GM12872 (cell line): ENCODE results near the gene ANGPTL3.

Source experiments
- TF ChIP-seq, protein P1 (sequence below): IDR thresholded peaks from 3 replicates; pipeline ENCODE4 v1.5.1; 2011; ENCODE audit warnings: low read depth, mild to moderate bottlenecking, low read length, moderate library complexity; ENCODE audit not compliant: insufficient read depth

ANGPTL3 gene

DNA sequence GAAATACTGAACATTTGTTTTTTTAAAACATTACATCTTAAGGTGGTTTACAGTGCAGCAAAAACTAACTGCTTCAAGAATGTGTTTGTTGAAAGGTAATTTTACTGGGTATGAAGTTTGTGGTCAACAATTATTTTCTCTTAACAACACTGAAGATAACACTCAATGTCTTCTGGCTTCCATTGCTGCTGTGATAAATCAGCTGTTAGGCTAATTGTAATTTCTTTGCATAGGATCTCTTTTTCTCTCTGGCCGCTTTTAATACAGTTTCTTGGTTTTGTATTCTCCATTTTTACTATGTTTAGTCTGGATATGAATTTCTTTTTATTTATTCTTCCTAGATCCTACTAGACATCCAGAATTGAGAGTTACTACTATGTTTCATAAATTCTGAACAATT lies 46.0 kb downstream of the ANGPTL3 start:
- TF ChIP-seq, protein P1, sequence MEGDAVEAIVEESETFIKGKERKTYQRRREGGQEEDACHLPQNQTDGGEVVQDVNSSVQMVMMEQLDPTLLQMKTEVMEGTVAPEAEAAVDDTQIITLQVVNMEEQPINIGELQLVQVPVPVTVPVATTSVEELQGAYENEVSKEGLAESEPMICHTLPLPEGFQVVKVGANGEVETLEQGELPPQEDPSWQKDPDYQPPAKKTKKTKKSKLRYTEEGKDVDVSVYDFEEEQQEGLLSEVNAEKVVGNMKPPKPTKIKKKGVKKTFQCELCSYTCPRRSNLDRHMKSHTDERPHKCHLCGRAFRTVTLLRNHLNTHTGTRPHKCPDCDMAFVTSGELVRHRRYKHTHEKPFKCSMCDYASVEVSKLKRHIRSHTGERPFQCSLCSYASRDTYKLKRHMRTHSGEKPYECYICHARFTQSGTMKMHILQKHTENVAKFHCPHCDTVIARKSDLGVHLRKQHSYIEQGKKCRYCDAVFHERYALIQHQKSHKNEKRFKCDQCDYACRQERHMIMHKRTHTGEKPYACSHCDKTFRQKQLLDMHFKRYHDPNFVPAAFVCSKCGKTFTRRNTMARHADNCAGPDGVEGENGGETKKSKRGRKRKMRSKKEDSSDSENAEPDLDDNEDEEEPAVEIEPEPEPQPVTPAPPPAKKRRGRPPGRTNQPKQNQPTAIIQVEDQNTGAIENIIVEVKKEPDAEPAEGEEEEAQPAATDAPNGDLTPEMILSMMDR, result no peak

DNA sequence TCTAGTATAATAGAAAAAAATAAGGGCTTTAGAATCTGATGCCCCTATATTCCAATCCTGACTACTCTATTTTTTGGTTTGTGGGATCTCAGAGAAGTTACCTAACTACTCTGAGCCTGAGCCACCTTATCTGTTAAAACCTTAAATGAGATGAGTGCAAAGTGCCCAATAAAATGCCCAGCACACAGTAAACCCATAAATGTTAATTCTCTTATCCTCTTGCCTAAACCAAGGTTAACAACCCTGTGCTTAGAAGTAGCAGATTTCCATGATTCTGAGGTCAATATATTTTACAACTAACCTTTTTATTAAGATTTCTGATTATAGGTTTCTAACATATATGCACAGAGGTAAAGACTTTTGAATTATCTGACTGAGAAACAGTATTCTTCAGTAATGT lies 55.1 kb downstream of the ANGPTL3 start:
- TF ChIP-seq, protein P1, result no peak

DNA sequence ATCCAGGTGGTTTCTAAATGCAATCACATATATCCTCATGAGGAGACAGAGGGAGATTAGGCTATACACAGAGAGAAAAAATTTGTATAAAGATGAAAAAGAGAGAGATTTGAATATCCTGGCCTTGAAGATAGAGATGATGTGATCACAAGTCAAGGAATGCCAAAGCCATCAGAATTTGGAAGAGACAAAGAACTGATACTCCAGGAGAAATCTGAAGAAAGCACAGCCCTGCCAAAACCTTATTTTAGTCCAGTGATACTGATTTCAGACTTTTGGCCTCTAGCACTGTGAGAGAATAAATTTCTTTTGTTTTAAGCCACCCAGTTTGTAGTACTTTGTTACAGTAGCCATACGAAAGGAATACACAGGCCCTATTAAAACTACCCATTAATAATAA lies 57.4 kb downstream of the ANGPTL3 start:
- TF ChIP-seq, protein P1, result no peak
